ENCODE data around the gene ART4.

Gene ART4

DNA sequence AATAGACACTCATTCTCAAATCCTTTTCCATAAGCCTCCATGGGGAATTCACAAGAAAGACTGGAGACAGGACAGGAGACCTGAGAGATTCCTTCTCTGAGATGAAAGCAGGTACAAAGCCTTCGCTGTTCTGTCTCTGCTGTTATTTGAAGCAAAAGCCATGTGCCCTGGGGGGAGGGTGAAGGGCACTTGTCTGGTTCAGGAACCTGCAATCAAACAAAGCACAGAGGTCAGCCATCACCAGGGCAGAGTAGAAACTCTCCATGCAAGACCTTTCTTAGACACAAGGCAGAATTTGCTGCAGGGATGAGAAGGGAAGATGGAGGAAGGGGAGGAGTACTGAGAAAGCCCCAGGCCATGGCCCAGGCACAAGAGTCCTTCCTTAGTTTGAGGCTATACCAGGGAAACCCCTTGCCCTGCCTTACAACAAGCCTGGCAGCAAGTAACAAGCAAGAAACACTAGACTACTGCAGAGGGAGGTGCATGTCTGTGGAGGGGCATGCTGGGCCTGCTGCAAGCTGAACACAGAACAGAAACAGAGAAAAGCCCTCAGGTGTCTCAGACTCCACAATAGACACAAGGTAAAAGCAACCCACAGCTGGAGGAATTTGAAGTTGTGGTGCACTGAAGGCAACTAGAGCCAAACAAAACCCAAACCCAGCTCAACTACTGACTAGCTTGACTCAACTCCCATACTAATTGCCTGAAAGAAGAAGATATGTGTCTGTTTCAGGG is 7.8 kb upstream of the ART4 start:
- DNase-seq = no peak

DNA sequence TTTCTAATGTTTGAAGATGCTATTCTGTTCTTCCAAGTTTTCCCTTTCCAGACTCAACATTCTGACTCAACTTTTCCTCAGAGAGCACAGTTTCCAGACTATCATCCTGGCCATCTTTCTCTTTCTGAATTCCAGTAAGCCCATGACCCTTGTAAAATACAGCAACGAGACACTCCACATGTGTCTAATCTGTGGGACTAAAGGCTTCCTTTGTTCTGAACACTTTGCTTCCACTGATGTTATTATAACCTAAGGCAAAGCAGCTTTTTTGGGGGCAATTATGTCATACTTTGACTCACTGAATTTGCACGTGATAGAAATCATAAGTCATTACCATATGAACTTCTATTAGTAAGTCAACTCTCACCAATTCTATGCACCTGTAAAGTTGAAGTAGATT is 6.3 kb upstream of the ART4 start:
- DNase-seq = no peak

DNA sequence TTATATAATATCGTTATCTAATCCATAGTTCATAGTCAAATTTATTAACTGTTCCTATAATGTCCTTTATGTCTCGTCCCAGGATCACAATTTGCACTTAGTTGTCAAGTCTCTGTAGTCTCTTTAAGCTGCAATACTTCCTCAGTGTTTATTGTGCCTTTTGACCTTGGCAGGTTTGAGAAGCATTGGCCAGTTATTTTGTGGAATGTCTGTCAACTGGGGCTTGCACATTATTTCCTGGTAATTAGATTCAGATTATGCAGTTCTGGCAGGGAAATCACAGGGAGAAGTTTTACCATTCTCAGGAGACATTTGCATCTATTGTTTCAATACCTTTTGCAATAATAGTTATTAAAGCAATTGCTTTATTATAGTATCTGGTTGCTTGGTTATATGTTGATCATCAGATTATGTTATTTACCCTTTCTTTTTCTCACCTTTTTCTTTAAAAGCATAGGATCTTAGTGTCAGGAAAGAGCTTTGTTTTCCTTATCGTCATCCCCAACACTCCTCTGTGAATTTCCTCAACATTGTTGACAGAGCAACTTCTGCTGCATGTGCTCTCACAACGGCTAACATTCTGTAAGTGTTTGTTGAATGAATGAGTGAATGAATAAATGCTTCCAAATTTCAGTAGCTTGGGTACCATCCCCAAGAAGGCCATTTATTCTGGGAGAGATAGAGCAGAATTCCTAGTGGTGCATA is 3.7 kb upstream of the ART4 start:
- no peak for DNase-seq

DNA sequence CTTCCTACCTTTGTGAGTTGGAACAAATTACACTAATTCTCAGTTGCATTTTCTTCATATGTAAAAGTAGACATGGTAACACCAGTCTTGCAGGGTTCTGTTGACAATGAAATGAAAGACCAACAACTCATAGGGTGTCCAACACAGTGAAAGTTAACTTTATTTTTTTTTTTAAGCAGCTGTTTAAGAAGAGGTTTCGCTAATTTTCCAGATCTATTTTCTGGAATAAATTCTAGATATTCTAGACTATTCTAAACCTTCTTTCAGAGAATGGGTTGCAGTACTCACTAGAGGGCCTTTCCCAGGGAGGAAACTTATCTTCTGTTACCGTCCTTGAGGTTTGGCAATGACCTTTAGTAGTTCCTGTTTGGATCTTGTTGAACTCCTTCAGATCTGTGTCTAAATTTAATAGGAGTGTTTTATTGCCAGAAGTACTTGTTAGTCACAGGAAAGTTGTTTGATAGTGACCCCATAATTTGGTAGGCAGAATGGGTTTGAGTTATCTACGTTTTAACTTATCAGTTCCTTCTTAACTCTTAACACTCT is 2.8 kb upstream of the ART4 start:
- no peak for DNase-seq

DNA sequence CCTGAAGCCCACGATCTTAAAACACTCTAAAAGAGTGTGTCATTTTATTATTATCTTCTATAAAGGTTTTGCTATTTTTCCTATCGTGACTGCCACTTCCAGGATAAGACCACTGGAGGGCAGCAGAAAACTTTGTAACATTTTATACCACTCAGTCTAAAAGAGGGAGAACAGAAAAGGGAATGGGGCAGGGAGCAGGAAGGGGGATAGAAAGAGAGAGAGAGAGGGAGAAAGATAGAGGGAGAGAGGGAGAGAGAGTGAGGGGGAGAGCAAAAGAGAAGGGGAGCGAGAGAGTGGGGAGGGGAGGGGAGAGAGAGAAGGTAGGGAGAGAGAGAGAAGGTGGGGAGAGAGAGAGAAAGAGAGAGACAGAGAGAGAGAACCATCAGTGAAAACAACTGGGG is 2.0 kb upstream of the ART4 start:
- peak; percentile 21 for DNase-seq

DNA sequence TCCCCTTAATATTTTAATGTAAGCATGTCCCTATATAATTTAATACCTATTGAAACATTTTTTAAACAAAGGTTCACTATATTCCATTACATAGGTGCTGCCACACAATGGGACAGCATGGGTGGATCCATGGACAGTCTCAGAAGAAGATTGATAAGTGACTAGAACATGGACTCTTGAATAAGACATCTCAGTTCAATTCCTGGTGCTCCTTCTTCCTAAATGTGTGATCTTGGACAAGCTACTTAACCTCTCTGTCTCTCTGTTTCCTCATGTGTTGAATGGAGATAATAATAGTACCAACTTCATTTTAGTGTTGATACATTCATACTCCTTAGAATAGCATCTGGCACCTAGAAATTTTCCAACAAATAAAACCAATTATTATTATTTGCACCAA is 1.1 kb upstream of the ART4 start:
- no peak for DNase-seq

DNA sequence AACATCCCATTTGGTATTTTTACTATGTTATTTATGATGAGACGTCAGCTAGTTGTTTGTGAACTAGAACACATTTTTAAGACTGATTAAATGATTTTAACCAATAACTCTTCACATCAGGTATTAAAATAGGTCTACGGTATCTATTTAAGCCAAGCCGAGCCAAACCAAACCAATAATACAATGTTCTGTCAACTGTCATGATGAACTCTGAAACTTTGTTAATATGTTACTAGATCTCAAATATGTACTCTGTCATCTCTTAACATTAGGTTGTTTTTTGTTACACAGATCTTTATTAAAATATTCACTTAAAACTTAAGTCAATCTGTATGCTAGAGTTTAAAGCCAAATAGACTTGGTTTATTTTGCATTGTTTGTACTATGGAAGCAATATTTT is 1.0 kb downstream of the ART4 start:
- no peak for DNase-seq

DNA sequence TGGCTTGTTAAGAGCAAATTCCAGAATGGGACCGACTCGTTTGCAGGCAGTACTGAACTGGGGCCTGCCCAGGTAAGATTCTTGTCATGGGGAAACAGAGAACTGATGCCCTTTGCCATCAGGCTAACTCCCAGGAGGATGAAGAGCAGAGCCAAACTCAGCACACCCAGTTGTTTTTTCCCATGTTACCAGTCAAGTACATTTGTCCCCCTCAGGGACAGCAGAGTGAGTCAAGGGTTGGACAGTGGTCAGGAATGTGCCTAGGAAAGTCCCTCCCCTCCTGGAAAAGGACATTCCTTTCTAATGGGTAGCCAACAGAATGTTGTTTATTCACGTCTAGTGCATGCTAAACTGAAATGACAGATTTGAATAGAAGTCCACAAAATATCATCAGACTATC is 1.6 kb downstream of the ART4 start:
- no peak for DNase-seq

DNA sequence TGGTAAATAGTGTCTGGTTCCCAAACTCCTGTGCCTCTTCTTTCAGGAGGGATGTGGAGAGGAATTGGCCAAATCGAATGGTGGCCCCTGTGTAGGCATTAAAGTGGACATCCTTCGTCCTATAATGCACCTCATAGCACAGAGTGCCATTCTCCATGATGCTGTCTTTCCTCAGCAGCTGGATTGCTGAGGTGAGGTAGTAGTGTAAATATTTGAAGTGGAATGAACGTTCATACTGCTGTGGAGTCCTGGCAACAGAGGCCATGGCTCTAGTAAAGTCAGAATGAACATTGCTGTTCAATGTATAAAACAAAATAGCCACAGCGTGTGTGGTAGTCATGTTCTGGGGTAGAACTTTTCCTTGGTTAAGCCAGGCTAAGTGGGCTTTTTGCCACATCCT is 2.7 kb downstream of the ART4 start:
- no peak for DNase-seq

DNA sequence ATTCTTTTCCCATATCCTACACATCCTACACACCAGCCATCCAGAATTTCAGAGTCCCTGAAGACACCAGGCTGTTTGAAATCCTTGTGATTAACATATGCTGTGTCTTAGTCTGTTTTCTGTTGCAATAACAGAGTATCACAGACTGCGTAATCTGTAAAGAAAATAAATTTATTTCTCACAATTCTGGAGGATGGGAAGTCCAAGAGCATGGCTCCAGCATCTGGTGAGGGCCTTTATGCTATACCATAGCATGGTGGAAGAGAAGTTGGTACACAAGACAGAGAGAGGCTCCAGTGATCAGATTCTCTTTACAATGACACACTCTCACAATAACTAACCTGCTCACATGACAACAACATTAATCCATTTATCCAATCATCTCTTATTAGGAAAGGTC is 4.1 kb downstream of the ART4 start:
- DNase-seq = no peak

DNA sequence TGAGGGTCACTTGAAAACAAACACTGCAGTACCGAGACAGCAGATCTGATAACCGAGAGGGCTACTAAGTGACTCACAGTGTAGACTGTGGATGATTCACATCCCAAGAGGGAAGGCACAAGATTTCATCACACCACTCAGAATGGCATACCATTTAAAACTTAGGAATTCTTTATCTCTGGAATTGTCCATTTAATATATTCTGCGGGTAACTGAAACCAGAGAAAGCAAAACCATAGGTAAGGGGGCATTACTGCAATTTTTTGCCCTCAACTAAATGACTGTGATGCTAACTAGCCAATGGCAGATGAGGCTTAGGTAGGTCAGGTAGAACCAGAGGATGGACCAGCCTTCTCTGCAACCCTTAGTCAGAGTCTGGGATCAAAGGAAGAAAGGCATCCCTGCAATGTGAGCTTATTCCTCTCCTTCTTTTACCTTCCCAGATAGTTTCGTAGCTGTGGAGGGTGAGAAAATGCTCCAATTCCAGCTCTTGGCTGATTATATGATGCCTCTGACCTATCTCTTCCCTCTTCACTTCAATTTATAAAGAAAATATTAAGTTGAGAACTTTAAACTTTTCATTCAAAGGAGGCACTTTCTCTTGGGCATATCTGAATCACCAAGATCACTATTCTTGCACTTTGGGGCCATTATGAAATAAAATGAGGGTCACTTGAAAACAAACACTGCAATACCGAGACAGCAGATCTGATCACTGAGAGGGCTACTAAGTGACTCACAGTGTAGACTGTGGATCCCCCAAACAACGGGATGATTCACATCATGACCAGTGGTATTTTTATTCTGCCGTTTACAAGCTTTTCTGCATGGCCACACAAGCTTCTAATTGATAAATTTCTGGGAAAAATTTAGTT is 6.8 kb downstream of the ART4 start:
- no peak for DNase-seq

DNA sequence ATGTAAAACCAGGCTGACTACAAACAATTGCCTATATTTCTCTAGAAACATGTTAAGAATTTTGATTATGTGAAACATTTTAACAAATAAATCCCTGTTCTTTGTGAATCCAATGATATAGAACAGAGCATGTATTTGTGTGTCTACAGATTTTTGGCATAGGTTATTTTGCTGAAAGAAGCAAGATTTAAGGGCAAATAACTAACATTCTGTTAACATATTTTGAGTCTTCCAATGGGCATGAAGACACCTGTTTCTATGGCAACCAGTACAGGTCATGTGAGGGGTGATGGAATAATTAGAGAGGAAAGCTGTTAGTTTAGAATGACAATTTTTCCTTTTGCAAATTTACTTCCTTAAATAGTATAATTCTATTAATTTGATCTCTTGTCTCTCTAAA is 8.8 kb downstream of the ART4 start:
- no peak for DNase-seq

DNA sequence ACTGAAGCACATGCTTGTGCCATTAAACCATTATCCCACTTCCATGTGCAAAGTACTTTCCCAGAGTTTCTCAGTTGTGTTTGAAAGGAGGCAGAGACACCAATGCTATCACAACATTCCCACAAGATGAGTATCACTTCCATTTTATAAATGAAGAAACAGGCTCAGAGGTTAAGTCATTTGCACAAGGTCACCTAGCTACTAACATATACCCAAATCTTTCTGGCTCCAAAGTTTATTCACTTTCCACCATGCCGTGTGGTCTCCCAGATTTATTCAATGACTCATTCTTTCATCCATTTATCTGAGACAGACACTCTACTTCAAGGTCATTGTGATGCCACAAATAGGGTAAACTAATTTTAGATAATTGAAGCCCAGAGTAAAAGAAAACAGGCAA is 9.4 kb downstream of the ART4 start:
- no peak for DNase-seq

DNA sequence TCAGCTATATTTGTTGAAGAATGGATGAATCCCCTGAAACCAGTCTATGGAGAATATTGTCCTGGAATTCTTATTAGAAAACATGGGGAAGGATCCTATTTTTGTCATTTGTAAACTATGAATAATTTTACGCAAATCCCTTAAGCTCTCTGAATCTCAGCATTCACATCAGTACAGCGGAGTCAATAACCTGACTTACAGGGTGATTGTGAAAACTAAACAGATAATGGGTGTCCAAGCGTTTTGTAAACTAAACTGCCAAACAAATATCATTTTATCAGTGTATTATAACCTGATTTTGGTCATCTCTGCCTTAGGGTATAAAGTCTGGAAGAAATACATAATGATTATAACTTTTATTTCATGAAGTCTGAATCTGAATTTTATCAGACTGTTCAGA is 10.0 kb downstream of the ART4 start:
- no peak for DNase-seq

DNA sequence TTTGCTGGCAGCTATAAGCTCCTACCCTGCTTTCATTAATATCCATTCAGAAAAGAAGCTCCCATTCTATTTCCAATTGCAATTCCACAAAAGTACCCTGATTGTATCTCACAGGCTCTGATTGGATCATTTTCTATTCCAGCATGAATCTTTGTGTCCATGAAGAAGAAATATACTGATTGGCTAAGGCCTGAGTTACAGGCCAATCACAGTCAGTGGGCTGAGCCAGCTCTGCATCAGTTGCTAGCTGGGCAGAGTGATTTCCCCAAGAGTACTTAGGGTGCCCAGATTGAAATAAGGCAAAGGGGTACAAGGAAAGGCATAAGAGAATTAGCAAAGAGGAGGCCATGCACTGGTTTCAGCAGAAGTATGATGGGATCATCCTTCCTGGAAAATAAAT is 14.4 kb downstream of the ART4 start:
- DNase-seq = no peak

DNA sequence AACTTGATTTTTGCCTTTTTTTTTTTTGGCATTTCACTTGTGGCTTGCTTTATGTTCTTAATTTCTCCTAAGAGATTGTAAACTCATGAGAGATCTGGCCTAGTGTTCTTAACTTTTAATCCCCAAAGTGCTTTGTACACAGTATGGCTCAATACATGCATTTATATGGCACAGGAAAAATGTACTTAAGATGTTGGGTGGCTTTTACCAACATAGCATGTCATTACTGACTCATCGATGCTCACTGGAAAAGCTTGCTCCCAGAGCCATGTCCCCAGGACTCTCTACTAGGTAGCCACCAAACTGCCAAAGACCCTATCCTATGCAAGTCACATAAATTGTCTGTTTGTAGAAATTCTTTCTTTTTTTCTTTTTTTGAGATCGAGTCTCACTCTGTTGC is 16.3 kb downstream of the ART4 start:
- no peak for DNase-seq

DNA sequence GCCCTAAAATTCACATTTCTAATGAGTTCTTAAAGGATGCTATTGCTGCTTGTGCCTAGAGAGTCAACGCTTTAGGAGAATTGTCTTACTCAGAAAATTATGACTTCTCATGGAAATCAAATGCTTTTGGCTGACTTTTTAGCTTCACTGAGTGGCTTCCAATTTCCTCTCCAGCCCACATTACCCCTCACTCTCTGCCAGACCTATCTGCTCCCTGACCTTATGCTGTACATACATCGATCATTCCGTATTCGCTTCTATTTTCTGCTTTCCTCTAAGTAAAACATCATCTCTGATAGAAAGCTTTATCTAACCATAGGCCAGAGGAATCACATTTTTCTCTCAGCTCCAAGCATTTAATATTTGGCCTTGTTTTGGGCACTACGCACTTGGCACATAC is 16.8 kb downstream of the ART4 start:
- no peak for DNase-seq

DNA sequence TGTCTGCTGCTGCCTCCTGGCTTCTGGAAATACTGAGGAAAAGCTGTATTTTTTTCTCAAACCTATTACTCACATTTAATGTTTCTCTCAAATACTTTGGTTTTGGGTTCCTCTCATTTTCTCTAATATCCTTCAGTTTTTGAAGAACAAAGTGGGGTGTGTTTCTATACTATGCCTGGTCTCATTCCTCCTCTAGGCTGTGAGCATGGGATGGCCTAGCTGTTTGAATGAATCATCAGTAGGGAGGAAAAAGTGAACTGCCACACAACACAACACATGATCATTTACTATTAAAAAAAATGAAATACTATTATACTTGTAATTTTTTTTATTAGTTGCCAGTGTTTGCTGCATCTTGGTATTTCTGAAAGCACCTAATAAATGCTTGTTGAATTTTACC is 18.1 kb downstream of the ART4 start:
- no peak for DNase-seq

DNA sequence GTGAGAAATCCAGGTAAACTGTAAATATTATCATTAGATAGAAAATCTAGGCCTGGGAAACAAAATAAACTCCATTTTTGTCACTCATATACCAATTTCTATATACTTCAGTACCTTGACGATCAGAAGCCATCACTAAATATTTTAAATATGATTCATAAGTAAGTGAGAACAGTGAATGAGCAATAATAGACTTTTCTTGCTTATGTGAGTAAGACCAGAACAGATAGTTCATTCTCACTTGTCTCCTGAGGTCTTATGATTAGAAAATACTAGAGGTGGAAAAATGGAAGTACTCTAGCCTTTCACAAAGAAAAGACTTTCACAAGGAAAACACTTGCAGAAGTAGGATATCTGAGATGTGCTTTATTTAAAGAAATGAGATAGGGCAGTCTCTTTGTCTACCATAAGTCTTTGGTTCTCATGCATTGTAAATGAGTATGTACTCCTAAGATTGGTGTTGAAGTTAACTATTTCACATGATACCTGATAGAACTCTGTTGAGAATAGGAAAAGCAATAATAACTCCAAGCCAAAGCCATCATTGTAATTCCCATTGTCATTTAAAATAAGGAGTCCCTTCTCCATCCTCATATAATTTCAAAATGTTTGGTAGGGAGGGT is 19.2 kb downstream of the ART4 start:
- no peak for DNase-seq

DNA sequence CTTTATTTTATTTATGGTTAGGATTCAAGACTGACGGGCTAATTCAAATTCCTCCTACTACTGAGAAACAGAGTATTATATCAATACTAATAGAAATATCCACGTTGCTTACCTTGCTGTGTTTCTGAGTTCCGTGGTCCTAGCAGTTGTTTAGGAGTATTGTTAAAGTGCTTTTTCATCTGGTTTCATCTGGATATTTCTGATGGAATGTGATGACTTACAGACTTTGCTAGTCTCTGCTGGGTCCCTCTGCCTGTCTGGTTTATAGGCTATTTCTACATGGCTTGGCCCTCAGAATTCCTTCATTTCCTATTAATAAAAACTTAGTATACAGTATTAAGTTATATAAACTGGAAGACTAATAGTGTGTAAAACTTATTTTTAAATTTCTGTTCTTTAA is 29.3 kb downstream of the ART4 start, which contains the start of gene SMCO3:
SMCO3 (minus strand) TSS at position 169 of the 400 bp plus-strand sequence. CDS start 7,502 bp downstream, outside the sequence.
- DNase-seq = no peak

DNA sequence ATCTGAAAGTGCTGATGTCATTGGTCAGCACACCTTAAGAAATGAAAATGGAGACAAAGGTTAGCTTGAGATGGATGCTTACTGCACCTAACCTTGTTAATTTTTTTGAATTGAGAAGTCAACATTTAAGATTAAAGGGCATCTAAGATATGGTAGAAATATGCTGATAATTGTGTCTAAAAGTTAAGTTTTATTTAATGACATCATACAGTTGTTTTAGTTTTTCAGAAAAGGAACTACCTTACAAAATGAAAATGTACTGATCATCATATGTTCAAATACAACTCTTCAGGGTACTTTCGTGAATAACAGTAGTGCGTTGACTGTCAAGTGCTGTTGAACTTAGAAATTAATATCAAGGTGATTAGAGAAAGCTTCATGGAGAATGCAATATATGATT is 31.8 kb downstream of the ART4 start:
- DNase-seq = no peak

DNA sequence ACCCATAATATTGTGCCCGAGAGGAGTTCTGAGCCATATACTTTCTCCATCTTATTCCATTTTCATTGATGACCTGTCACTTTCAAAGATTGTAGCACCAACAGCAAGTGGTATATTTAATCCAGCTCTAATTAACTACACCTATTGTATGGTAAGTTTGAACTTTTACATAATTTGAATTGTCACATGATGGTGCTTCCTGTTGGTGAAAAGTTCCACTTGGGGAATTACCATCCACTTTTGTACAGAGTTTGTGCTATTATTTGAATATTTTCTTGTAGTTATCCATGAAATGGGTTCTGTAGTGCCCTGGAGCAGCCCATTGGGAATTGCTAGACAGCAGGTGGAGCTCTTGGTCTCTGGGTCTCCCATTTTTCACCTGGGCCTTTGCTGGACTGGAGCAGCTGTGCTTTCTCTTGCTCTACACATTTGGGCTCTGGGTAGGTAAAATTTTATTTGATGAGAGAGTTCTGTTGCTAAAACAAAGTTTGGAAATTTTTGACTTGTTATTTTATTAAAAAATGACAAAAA is 32.3 kb downstream of the ART4 start:
- DNase-seq = no peak
